Dermis blood vessel endothelial cell (primary cell): ENCODE data around the gene PPP3R1. TPM values are rescaled to one million over a fixed set of nuclear protein-coding genes. Genes with fewer than 3 reads are reported as not detected.

Experiments used
- DNase-seq: peaks from one replicate; pipeline ENCODE4 v3.0.0; 2010
- total RNA-seq: library from RNA; depleted of rRNA; stranded (reverse); fragments of >200 nt; gene quantifications from 2 replicates; pipeline ENCODE4 v1.2.3, GENCODE V29; 2014

Gene PPP3R1
- total RNA-seq: 19.4 and 46.8 TPM in 2 replicates

GRCh38 chr2:68252400-68253218, at the start of gene PPP3R1:
Gene PPP3R1, minus strand, starts transcription at chr2:68252532. Its CDS starts 405 bp downstream, at chr2:68252127.
- DNase-seq: peak; percentile 98

- peak; percentile 2 for DNase-seq
Observed at GRCh38 chr2:68295516-68295915, 43.2 kb upstream of the PPP3R1 start.

GRCh38 chr2:68294913-68295312, 42.6 kb upstream of the PPP3R1 start:
- DNase-seq: no peak

GRCh38 chr2:68294187-68294586, 41.9 kb upstream of the PPP3R1 start:
- no peak for DNase-seq

GRCh38 chr2:68293755-68294154, 41.4 kb upstream of the PPP3R1 start:
- DNase-seq: no peak

- DNase-seq: no peak
Observed at GRCh38 chr2:68293024-68293423, 40.7 kb upstream of the PPP3R1 start.

GRCh38 chr2:68292108-68292710, 39.9 kb upstream of the PPP3R1 start:
- peak; percentile 42 for DNase-seq

GRCh38 chr2:68291314-68291713, 39.0 kb upstream of the PPP3R1 start:
- DNase-seq: no peak

- no peak for DNase-seq
Observed at GRCh38 chr2:68290901-68291300, 38.6 kb upstream of the PPP3R1 start.

- DNase-seq: no peak
Observed at GRCh38 chr2:68287580-68288441, 35.5 kb upstream of the PPP3R1 start.

GRCh38 chr2:68284896-68285295, 32.6 kb upstream of the PPP3R1 start:
- DNase-seq: no peak

GRCh38 chr2:68283419-68283812, 31.1 kb upstream of the PPP3R1 start:
- no peak for DNase-seq

GRCh38 chr2:68282811-68283418, 30.6 kb upstream of the PPP3R1 start:
- peak; percentile 66 for DNase-seq

- no peak for DNase-seq
Observed at GRCh38 chr2:68280796-68281195, 28.5 kb upstream of the PPP3R1 start.

GRCh38 chr2:68280348-68280747, 28.0 kb upstream of the PPP3R1 start:
- no peak for DNase-seq

- DNase-seq: no peak
Observed at GRCh38 chr2:68279691-68280090, 27.4 kb upstream of the PPP3R1 start.

GRCh38 chr2:68278169-68278568, 25.8 kb upstream of the PPP3R1 start:
- DNase-seq: no peak

- no peak for DNase-seq
Observed at GRCh38 chr2:68274022-68274421, 21.7 kb upstream of the PPP3R1 start.

GRCh38 chr2:68272246-68272994, 20.1 kb upstream of the PPP3R1 start:
- DNase-seq: no peak

- DNase-seq: no peak
Observed at GRCh38 chr2:68266655-68267054, 14.3 kb upstream of the PPP3R1 start.

GRCh38 chr2:68263632-68264031, 11.3 kb upstream of the PPP3R1 start:
- no peak for DNase-seq

GRCh38 chr2:68258851-68259250, 6.5 kb upstream of the PPP3R1 start:
- no peak for DNase-seq
